Right lobe of liver (tissue), 4 donors: ENCODE data around the gene OGA.

Source experiments
- CTCF ChIP-seq, 4 donors: fragments of 200-600 bp in 3 of 4; fragments of 450-650 bp in 1 of 4; IDR thresholded peaks; one replicate each; pipeline versions ENCODE4 v1.5.1 to v1.8.0; 2016 to 2022; ENCODE audit warnings: antibody characterized with exemption in 4 of 4, mild to moderate bottlenecking in 2 of 4
- POLR2A ChIP-seq: fragments of 450-650 bp; IDR thresholded peaks from one replicate; pipeline ENCODE4 v1.6.1; 2017; ENCODE audit warnings: antibody characterized with exemption, mild to moderate bottlenecking
- donor health status: DM: no; HTN: no; CAD: no.
- donor health status: DM: no; HTN: no; CAD: no.
- donor health status: DM: no; HTN: yes; CAD: no.

GRCh38 chr10:101831169-101831811 is 13.0 kb upstream of the OGA start:
- no peak for TF ChIP-seq CTCF (IDR thresholded peaks at IDR 0.05)
- TF ChIP-seq POLR2A: no peak
